Right lobe of liver (tissue), 6 donors: ENCODE measurements around the gene C1orf53. TPM values are rescaled to one million over a fixed set of nuclear protein-coding genes. Genes with fewer than 3 reads are reported as not detected.
"Not testable (repeated sequence)": the region's sequence is repeated elsewhere in the genome, so short reads cannot be mapped to it uniquely, and the experiment has no call there.

Source experiments
- ATAC-seq, 4 donors: fragments of 200-7000 bp; cut with Tn5 transposase; one replicate each; pipeline ENCODE4 v1.9.1; 2020; ENCODE audit warnings: mild to moderate bottlenecking in 4 of 4, moderate library complexity in 4 of 4
- DNase-seq, 3 donors: peaks; one replicate each; pipeline ENCODE4 v3.0.0-alpha.2; 2020
- H3K27ac ChIP-seq, 3 donors: fragments of 200-600 bp; one replicate each; pipeline ENCODE4 v1.8.0; 2022
- H3K27me3 ChIP-seq, 2 donors: fragments of 200-600 bp; one replicate each; pipeline ENCODE4 v1.8.0; 2022
- H3K36me3 ChIP-seq, 4 donors: fragments of 200-600 bp; sonication (generic) in 1 of 4; one replicate each; pipeline versions ENCODE4 v1.5.1 to v1.8.0; 2017 to 2022; ENCODE audit warnings: control low read depth in 1 of 4
- H3K4me1 ChIP-seq, 4 donors: fragments of 200-600 bp; sonication (generic) in 1 of 4; one replicate each; pipeline versions ENCODE4 v1.5.1 to v1.8.0; 2017 to 2022; ENCODE audit warnings: control low read depth in 1 of 4
- H3K4me3 ChIP-seq, 3 donors: fragments of 200-600 bp; one replicate each; pipeline ENCODE4 v1.8.0; 2022
- H3K9me3 ChIP-seq, 4 donors: fragments of 200-600 bp; sonication (generic) in 1 of 4; one replicate each; pipeline versions ENCODE4 v1.5.1 to v1.8.0; 2017 to 2022; ENCODE audit warnings: control low read depth in 1 of 4
- POLR2A ChIP-seq: fragments of 450-650 bp; IDR thresholded peaks from one replicate; pipeline ENCODE4 v1.6.1; 2017; ENCODE audit warnings: antibody characterized with exemption, mild to moderate bottlenecking
- WGBS: methylation state at CpG from one replicate; pipeline ENCODE4 v1.1.6; 2018; ENCODE audit warnings: low coverage, low lambda C conversion rate; ENCODE audit not compliant: insufficient coverage; ENCODE audit errors: missing lambda C conversion rate; 5-methylcytosine and 5-hydroxymethylcytosine counted together
- intact Hi-C, 2 donors: fragments of 100-400 bp; cut with DNase I; formaldehyde crosslinking; loops; one replicate each; pipeline versions ENCODE4 v1.11.2 to v1.14.1; 2022
- total RNA-seq, 6 experiments: library from RNA; depleted of rRNA in 2 of 6; stranded (reverse); fragments of >200 nt in 2 of 6; fragmentation: NEBNext Ultra II Directional in 3 of 6; extraction: Animal tissue kit (Norgen Biotek cat#: 25700) in 3 of 6; gene quantifications; one replicate each; pipeline versions ENCODE4 v1.1.0 to v1.2.4, GENCODE V29; 2016 to 2023
- TF ChIP-seq, protein P1 (sequence below), 4 donors: fragments of 200-600 bp in 3 of 4; fragments of 450-650 bp in 1 of 4; IDR thresholded peaks; one replicate each; pipeline versions ENCODE4 v1.5.1 to v1.8.0; 2016 to 2022; ENCODE audit warnings: antibody characterized with exemption in 4 of 4, mild to moderate bottlenecking in 2 of 4
- donor health status: DM: no; HTN: yes; CAD: no.
- donor health status: DM: no; HTN: no; CAD: no.
- donor health status: DM: no; HTN: no; CAD: no.
- donor health status: DM: no; HTN: yes; CAD: no.
- donor health status: DM: no; HTN: yes; CAD: no.

Gene C1orf53
- total RNA-seq, 6 experiments from 2014 or later, result 4.0 to 8.9 (median 6.2) TPM

DNA sequence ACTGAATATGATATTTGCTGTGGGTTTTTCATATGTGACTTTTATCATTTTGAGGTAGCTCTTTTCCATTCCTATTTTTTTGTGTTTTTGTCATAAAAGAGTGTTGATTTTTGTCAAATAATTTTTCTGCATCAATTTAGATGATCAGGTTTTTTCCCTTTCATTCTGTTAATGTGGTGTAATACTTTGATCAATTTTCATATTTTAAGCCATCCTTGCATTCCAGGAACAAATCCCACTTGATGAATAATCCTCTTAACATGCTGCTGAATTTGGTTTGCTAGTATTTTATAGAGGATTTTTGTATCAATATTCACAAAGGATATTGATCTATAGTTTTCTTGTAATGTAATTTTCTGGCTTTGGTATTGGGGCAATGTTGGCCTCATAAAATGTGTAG is 25.5 kb upstream of the C1orf53 start:
- H3K4me3 ChIP-seq, result no peak overlapping the region
- TF ChIP-seq, protein P1, sequence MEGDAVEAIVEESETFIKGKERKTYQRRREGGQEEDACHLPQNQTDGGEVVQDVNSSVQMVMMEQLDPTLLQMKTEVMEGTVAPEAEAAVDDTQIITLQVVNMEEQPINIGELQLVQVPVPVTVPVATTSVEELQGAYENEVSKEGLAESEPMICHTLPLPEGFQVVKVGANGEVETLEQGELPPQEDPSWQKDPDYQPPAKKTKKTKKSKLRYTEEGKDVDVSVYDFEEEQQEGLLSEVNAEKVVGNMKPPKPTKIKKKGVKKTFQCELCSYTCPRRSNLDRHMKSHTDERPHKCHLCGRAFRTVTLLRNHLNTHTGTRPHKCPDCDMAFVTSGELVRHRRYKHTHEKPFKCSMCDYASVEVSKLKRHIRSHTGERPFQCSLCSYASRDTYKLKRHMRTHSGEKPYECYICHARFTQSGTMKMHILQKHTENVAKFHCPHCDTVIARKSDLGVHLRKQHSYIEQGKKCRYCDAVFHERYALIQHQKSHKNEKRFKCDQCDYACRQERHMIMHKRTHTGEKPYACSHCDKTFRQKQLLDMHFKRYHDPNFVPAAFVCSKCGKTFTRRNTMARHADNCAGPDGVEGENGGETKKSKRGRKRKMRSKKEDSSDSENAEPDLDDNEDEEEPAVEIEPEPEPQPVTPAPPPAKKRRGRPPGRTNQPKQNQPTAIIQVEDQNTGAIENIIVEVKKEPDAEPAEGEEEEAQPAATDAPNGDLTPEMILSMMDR (IDR thresholded peaks at IDR 0.05), result no peak
- intact Hi-C loops, result no loop called here
- peaks cover 0 to 10% (median 0%) of the 10 kb centered on the region in 4 donors for H3K9me3 ChIP-seq
- DNase-seq, result no peak
- no peak for ATAC-seq
- H3K27ac ChIP-seq, result no peak overlapping the region
- H3K27me3 ChIP-seq, result no peaks in the 10 kb centered on the region
- H3K4me1 ChIP-seq, result no peaks in the 10 kb centered on the region
- no peaks in the 10 kb centered on the region for H3K36me3 ChIP-seq

DNA sequence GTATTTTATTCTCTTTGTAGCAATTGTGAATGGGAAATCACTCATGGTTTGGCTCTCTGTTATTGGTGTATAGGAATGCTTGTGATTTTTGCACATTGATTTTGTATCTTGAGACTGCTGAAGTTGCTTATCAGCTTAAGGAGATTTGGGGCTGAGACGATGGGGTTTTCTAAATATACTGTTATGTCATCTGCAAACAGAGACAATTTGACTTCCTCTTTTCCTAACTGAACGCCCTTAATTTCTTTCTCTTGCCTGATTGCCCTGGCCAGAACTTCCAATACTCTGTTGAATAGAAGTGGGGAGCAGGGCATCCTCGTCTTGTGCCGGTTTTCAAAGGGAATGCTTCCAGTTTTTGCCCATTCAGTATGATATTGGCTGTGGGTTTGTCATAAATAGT is 22.0 kb upstream of the C1orf53 start:
- H3K4me1 ChIP-seq, result peaks cover 0 to 18% (median 6%) of the 10 kb centered on the region in 4 donors
- DNase-seq, H3K9me3 ChIP-seq, H3K27me3 ChIP-seq, ATAC-seq, H3K27ac ChIP-seq, H3K4me3 ChIP-seq, intact Hi-C loops, H3K36me3 ChIP-seq: not testable (repeated sequence)
- WGBS, result 54% methylated on average over 4 of the region's 4 CpGs

DNA sequence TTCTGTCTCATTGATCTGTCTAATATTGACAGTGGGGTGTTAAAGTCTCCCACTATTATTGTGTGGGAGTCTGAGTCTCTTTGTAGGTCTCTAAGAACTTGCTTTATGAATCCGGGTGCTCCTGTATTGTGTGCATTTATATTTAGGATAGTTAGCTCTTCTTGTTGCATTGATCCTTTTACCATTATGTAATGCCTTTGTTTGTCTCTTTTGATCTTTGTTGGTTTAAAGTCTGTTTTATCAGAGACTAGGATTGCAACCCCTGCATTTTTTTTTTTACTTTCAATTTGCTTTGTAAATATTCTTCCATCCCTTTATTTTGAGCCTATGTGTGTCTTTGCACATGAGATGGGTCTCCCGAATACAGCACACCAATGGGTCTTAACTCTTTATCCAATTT is 20.2 kb upstream of the C1orf53 start:
- H3K27me3 ChIP-seq, intact Hi-C loops, H3K36me3 ChIP-seq, H3K9me3 ChIP-seq, DNase-seq, ATAC-seq, H3K4me3 ChIP-seq: not testable (repeated sequence)
- WGBS, result 14% methylated on average over 2 of the region's 2 CpGs
- Histone ChIP-seq H3K27ac (peak overlapping the region in 1 of 3 donors; percentile 20), H3K4me1 (peaks cover 0 to 18% (median 6%) of the 10 kb centered on the region in 4 donors)

DNA sequence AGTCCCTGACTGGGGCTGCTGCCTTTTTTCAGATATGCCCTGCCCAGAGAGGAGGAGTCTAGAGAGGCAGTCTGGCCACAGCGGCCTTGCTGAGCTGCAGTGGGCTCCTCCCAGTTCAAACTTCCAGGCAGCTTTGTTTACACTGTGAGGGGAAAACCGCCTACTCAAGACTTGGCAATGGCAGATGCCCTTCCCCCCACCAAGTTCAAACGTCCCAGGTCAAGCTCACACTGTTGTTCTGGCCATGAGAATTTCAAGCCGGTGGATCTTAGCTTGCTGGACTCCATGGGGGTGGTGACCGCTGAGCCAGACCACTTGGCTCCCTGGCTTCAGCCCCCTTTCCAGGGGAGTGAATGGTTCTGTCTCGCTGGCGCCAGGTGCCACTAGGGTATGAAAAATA is 18.3 kb upstream of the C1orf53 start:
- no peak overlapping the region for H3K4me3 ChIP-seq
- no peaks in the 10 kb centered on the region for H3K36me3 ChIP-seq
- no peaks in the 10 kb centered on the region for H3K9me3 ChIP-seq
- intact Hi-C loops, result no loop called here
- no peaks in the 10 kb centered on the region for H3K27me3 ChIP-seq
- TF ChIP-seq, protein P1 (IDR thresholded peaks at IDR 0.05), result no peak
- no peak for TF ChIP-seq POLR2A
- peak overlapping the region in 1 of 3 donors; percentile 74 for H3K27ac ChIP-seq
- DNase-seq (peak; percentile 73 to 91 (median 84)), ATAC-seq (peak; percentile 96 to 100 (median 98))
- peaks cover 0 to 18% (median 6%) of the 10 kb centered on the region in 4 donors for H3K4me1 ChIP-seq
- no CpG with 5 or more reads among the region's 7 CpGs for WGBS

DNA sequence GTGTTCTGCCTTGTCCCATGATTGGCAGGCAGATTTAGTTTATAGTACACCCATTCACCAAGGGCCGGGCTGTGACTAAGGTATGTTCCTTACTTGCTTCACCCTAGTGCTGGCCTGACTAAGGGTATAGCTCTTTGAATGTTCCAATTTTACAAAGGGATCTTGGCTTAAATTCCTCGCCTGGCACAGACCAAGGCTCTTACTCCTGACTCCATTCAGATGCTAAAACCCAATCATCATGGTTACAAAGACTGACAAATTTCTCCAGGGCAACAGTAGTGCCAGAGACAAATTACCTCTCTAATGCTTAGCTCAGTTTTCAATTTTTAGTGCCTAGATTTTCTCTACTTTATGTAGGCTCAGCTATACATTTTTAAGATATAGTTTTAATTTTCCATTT is 11.5 kb upstream of the C1orf53 start:
- no peak for TF ChIP-seq POLR2A
- TF ChIP-seq, protein P1 (IDR thresholded peaks at IDR 0.05), result no peak
- H3K27me3 ChIP-seq, result no peaks in the 10 kb centered on the region
- no peaks in the 10 kb centered on the region for H3K36me3 ChIP-seq
- no peak overlapping the region for H3K4me3 ChIP-seq
- DNase-seq, result no peak
- no peak for ATAC-seq
- 43% methylated on average over 1 of the region's 2 CpGs for WGBS
- no peaks in the 10 kb centered on the region for H3K9me3 ChIP-seq
- intact Hi-C loops, result no loop called here
- no peaks in the 10 kb centered on the region for H3K4me1 ChIP-seq
- no peak overlapping the region for H3K27ac ChIP-seq

DNA sequence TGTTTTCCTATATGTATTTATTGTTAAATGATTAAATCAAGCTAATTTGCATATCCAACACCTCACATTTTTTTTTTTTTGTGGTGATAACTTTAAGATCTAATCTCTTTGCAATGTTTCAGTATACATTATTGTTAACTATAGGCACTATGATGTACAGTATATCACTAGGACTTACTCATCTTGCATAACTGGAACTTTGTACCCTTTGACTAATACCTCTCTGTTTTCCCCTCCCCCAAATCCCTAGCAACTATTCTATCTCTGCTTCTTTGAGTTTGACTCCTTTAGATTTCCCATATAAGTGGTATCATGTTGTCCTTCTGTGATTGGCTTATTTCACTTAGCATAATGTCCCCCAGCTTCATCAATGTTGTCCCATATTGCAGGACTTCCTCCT is 9.7 kb upstream of the C1orf53 start:
- H3K9me3 ChIP-seq, result no peaks in the 10 kb centered on the region
- no peak for TF ChIP-seq POLR2A
- TF ChIP-seq, protein P1 (IDR thresholded peaks at IDR 0.05), result no peak

More for the DNA sequence above, 9.7 kb upstream of the C1orf53 start:
- ATAC-seq, result peak in 1 of 4 donors; percentile 52
- Histone ChIP-seq H3K36me3 (no peaks in the 10 kb centered on the region), H3K27me3 (no peaks in the 10 kb centered on the region), H3K4me3 (no peak overlapping the region), H3K4me1 (no peaks in the 10 kb centered on the region), H3K27ac (no peak overlapping the region)
- DNase-seq, result no peak
- intact Hi-C loops, result no loop called here
